Nucleus accumbens (tissue), 56 donors: ENCODE results near the gene MSANTD2.

Experiments used
- DNase-seq, 56 donors: peaks; one replicate each; lab custom pipeline; 2025; lab: John Stamatoyannopoulos, UW

The MSANTD2 gene

GRCh38 chr11:124821995-124822730, 22.0 kb upstream of the MSANTD2 start:
- no peak for DNase-seq

GRCh38 chr11:124817036-124817435, 16.8 kb upstream of the MSANTD2 start:
- no peak for DNase-seq

- no peak for DNase-seq
Measured at GRCh38 chr11:124814739-124815138, 14.5 kb upstream of the MSANTD2 start.

GRCh38 chr11:124812876-124813275, 12.7 kb upstream of the MSANTD2 start:
- DNase-seq, result no peak

- DNase-seq, result no peak
Measured at GRCh38 chr11:124811399-124812125, 11.4 kb upstream of the MSANTD2 start.

GRCh38 chr11:124807660-124808270, 7.6 kb upstream of the MSANTD2 start:
- DNase-seq, result no peak

- peak in 1 of 56 donors; percentile 30 for DNase-seq
Measured at GRCh38 chr11:124807201-124807600, 7.0 kb upstream of the MSANTD2 start.

- DNase-seq, result no peak
Measured at GRCh38 chr11:124804884-124805283, 4.7 kb upstream of the MSANTD2 start.

GRCh38 chr11:124801636-124802312, 1.6 kb upstream of the MSANTD2 start:
- DNase-seq, result no peak

GRCh38 chr11:124801014-124801413, 808 bp upstream of the MSANTD2 start:
- peak in 2 of 56 donors; percentile 12 to 17 for DNase-seq

- peak in 18 of 56 donors; percentile 9 to 55 (median 39) for DNase-seq
Measured at GRCh38 chr11:124799348-124800225, 619 bp downstream of the MSANTD2 start.

- no peak for DNase-seq
Measured at GRCh38 chr11:124798991-124799347, 1.2 kb downstream of the MSANTD2 start.

- DNase-seq, result no peak
Measured at GRCh38 chr11:124796312-124796711, 3.9 kb downstream of the MSANTD2 start.

GRCh38 chr11:124793466-124794278, 6.5 kb downstream of the MSANTD2 start:
- peak in 1 of 56 donors; percentile 5 for DNase-seq

GRCh38 chr11:124791626-124792341, 8.4 kb downstream of the MSANTD2 start:
- DNase-seq, result no peak

- DNase-seq, result no peak
Measured at GRCh38 chr11:124788521-124788920, 11.7 kb downstream of the MSANTD2 start.

GRCh38 chr11:124784051-124784450, 16.2 kb downstream of the MSANTD2 start:
- DNase-seq, result no peak

GRCh38 chr11:124783002-124783401, 17.2 kb downstream of the MSANTD2 start:
- DNase-seq, result no peak
